ENCODE data around the gene FMO5. TPM values are rescaled to one million over a fixed set of nuclear protein-coding genes. Genes with fewer than 3 reads are reported as not detected.

FMO5 gene
- total and polyA plus RNA-seq, 2 of the 13 experiments (the other 11 are each of a cell fraction or from before 2014, with no cell fraction given): 48.2 to 149 TPM

DNA sequence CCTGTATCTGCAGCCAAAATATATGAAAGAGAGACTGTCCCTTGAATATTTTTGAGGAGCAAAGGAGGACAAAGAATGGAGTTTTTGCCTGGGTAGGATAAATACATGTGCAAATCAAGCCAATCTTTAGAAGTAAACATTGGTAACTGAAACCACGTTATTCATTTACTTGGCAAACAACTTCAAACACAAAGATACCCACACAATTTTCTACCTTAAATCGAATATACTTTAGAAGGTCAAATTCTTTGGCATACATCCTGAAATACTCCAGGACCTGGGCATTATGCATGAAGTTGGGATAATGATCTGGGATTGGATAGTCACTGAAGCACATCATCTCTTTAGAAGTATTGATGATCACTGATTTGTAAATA, 9.6 kb downstream of the FMO5 start (continued):
- TF ChIP-seq ZNF121 (CRISPR knock-in tag; IDR thresholded peaks at IDR 0.05) (no peak), MXD4 (CRISPR knock-in tag; IDR thresholded peaks at IDR 0.05) (peak; percentile 27; the same call in 1 of the 2 replicates), ELF3 (CRISPR knock-in tag; IDR thresholded peaks at IDR 0.05) (peak; percentile 52), TBL1XR1 (IDR thresholded peaks at IDR 0.05; ENCODE audit: borderline replicate concordance, low read length, partially characterized antibody) (peak; percentile 38), KDM3A (CRISPR knock-in tag; IDR thresholded peaks at IDR 0.05; ENCODE audit: low read depth) (no peak), ZNF607 (CRISPR knock-in tag; IDR thresholded peaks at IDR 0.05; ENCODE audit: borderline replicate concordance) (no peak), ZSCAN5A (CRISPR knock-in tag; IDR thresholded peaks at IDR 0.05; ENCODE audit: borderline replicate concordance) (no peak), ZNF20 (CRISPR knock-in tag; IDR thresholded peaks at IDR 0.05) (no peak), ZNF160 (CRISPR knock-in tag; IDR thresholded peaks at IDR 0.05) (no peak), ZXDC (CRISPR knock-in tag; IDR thresholded peaks at IDR 0.05) (no peak), ZNF850 (CRISPR knock-in tag; conservative IDR thresholded peaks at IDR 0.05) (no peak), ZNF761 (CRISPR knock-in tag; conservative IDR thresholded peaks at IDR 0.05) (no peak), ZNF513 (CRISPR knock-in tag; conservative IDR thresholded peaks at IDR 0.05) (no peak), ZNF335 (CRISPR knock-in tag; IDR thresholded peaks at IDR 0.05) (no peak), HMG20B (CRISPR knock-in tag; conservative IDR thresholded peaks at IDR 0.05) (0 out of 2 replicates have a peak, but pooled peaks have one; percentile 59), NONO (IDR thresholded peaks at IDR 0.05) (no peak), NONO (CRISPR knock-in tag; conservative IDR thresholded peaks at IDR 0.05) (no peak), ZNF383 (CRISPR knock-in tag; IDR thresholded peaks at IDR 0.05; ENCODE audit: borderline replicate concordance) (no peak), ZNF282 (IDR thresholded peaks at IDR 0.05; ENCODE audit: partially characterized antibody) (no peak), KLF11 (CRISPR knock-in tag; IDR thresholded peaks at IDR 0.05) (no peak), NCOA1 (CRISPR knock-in tag; IDR thresholded peaks at IDR 0.05) (no peak), MBNL3 (CRISPR knock-in tag; conservative IDR thresholded peaks at IDR 0.05) (no peak)
- TF ChIP-seq, protein P1, sequence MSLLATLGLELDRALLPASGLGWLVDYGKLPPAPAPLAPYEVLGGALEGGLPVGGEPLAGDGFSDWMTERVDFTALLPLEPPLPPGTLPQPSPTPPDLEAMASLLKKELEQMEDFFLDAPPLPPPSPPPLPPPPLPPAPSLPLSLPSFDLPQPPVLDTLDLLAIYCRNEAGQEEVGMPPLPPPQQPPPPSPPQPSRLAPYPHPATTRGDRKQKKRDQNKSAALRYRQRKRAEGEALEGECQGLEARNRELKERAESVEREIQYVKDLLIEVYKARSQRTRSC (CRISPR knock-in tag; IDR thresholded peaks at IDR 0.05; ENCODE audit: low read depth): no peak
- TF ChIP-seq, protein P2, sequence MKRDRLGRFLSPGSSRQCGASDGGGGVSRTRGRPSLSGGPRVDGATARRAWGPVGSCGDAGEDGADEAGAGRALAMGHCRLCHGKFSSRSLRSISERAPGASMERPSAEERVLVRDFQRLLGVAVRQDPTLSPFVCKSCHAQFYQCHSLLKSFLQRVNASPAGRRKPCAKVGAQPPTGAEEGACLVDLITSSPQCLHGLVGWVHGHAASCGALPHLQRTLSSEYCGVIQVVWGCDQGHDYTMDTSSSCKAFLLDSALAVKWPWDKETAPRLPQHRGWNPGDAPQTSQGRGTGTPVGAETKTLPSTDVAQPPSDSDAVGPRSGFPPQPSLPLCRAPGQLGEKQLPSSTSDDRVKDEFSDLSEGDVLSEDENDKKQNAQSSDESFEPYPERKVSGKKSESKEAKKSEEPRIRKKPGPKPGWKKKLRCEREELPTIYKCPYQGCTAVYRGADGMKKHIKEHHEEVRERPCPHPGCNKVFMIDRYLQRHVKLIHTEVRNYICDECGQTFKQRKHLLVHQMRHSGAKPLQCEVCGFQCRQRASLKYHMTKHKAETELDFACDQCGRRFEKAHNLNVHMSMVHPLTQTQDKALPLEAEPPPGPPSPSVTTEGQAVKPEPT (CRISPR knock-in tag; IDR thresholded peaks at IDR 0.05; ENCODE audit: low read depth): no peak

Data from HepG2 (cell line).